Stimulated activated memory B cell treated with anti-CD40 and anti-IgM and Interleukin-4, amounts not matched to agents 10 μg/mL and 1 μg/mL and 100 μg/mL, for 72 hours (primary cell): ENCODE measurements around the gene AUTS2.

ENCODE experiments used
- ATAC-seq: fragments of 150-1000 bp; cut with Tn5 transposase; 2 replicates; pipeline ENCODE4 v1.10.0; 2021
- H3K27ac Mint-ChIP-seq: one replicate; pipeline ENCODE4 v1.8.0; 2022; ENCODE audit warnings: mild to moderate bottlenecking, mixed read lengths
- H3K27me3 Mint-ChIP-seq: one replicate; pipeline ENCODE4 v1.8.0; 2022; ENCODE audit warnings: mixed read lengths
- H3K36me3 Mint-ChIP-seq: one replicate; pipeline ENCODE4 v1.8.0; 2022; ENCODE audit warnings: mixed read lengths
- H3K4me1 Mint-ChIP-seq: one replicate; pipeline ENCODE4 v1.8.0; 2022; ENCODE audit warnings: mixed read lengths
- H3K4me3 Mint-ChIP-seq: one replicate; pipeline ENCODE4 v1.8.0; 2022; ENCODE audit warnings: mild to moderate bottlenecking, moderate library complexity, mixed read lengths
- H3K9me3 Mint-ChIP-seq: one replicate; pipeline ENCODE4 v1.8.0; 2022; ENCODE audit warnings: mixed read lengths

AUTS2 gene

GRCh38 chr7:70505468-70505867 is 907.2 kb downstream of the AUTS2 start:
- Mint-ChIP-seq H3K4me3 (no peak overlapping the region), H3K4me1 (no peaks in the 10 kb centered on the region), H3K27ac (no peak overlapping the region), H3K36me3 (peaks cover 13% of the 10 kb centered on the region), H3K27me3 (no peaks in the 10 kb centered on the region), H3K9me3 (no peaks in the 10 kb centered on the region)
- ATAC-seq: no peak

DNA sequence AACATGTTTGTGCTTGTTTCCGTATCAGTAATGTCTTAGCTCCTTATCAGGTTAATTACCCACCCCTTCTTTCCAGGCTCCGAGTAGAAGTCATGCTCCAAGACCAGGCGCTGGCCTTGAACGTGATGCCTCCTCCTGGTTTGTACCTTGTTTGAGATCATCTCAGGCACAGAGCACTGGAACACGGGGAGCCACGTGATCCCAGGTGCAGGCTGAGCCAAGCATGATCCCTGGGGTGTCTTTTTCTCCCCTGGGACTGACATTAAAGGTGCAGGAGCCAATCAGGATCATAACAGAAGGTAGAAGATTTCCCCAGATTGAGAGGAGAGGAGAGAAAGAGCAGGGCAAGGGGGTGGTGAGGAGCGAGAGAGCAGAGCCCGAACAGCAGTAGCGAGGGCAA is 907.6 kb downstream of the AUTS2 start:
- Mint-ChIP-seq H3K36me3 (peaks cover 13% of the 10 kb centered on the region), H3K27me3 (no peaks in the 10 kb centered on the region), H3K27ac (no peak overlapping the region), H3K9me3 (no peaks in the 10 kb centered on the region), H3K4me1 (no peaks in the 10 kb centered on the region), H3K4me3 (no peak overlapping the region)
- ATAC-seq: no peak

DNA sequence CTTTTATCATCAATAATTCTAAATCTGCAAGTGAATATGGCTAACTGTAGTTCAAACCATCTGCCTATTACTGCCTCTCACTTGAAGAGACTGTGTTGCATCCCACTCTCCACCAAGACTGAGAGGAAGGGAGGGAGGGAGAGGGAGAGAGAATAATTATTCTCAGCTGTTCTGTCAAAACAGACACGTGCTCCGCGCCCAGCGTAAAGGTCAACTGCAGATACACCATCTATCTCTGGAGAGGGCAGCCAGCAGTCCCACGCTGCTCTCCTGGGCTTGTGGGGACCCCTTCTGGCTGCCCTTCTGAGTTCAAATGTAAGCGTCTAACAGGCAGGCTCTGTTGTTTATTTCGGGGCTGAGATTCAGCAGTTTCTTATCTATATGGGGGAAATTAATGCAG is 908.2 kb downstream of the AUTS2 start:
- Mint-ChIP-seq H3K27ac (no peak overlapping the region), H3K4me1 (no peaks in the 10 kb centered on the region), H3K36me3 (peaks cover 13% of the 10 kb centered on the region), H3K9me3 (no peaks in the 10 kb centered on the region), H3K4me3 (no peak overlapping the region), H3K27me3 (no peaks in the 10 kb centered on the region)
- ATAC-seq: no peak

GRCh38 chr7:70512144-70512543 is 913.9 kb downstream of the AUTS2 start:
- Mint-ChIP-seq H3K27ac (no peak overlapping the region), H3K9me3 (no peaks in the 10 kb centered on the region), H3K4me3 (no peak overlapping the region), H3K4me1 (no peaks in the 10 kb centered on the region), H3K27me3 (no peaks in the 10 kb centered on the region), H3K36me3 (no peaks in the 10 kb centered on the region)
- ATAC-seq: no peak

DNA sequence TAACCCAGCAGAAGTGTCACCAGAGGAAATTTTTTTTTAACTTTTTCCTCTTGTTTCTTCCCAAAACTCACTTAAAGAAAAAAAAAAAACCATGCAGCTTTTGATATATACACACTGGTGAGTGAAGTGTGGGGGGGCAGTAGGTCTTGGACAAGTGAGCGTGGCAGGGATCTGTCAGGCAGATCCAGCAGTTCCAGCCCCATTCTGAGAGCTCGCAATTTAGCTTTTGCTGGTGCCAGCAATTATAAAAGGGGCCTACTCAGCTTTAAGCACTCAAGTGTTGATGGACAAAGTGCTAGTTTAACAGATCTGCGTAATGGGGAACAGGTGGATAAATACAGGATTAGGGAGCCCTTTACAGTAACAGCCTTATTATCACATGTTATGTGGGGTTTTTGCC is 914.5 kb downstream of the AUTS2 start:
- Mint-ChIP-seq H3K4me1 (no peaks in the 10 kb centered on the region), H3K4me3 (no peak overlapping the region), H3K9me3 (no peaks in the 10 kb centered on the region), H3K27ac (no peak overlapping the region), H3K36me3 (no peaks in the 10 kb centered on the region), H3K27me3 (no peaks in the 10 kb centered on the region)
- ATAC-seq: no peak

DNA sequence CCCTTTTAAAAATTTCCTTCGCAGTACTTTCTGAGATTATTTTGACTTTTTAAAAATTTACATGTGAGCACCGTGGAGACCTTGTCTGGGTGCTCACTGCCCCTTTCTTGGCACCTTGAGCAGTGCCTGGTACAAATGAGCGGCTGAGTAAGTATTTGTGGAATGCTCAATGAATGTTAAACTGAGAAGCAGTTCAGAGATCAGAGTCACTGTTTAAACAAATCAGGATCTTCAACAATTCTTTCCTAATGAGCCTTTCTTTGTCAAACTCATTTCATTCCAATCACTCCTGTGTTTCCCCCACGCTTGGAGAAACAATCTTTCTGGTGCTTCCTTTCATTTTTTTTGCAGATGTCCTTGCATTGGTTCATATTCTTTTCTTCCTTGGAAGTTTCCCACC is 922.3 kb downstream of the AUTS2 start:
- no peak for ATAC-seq
- H3K9me3 Mint-ChIP-seq: no peaks in the 10 kb centered on the region
- H3K4me3 Mint-ChIP-seq: no peak overlapping the region
- H3K4me1 Mint-ChIP-seq: no peaks in the 10 kb centered on the region
- H3K27me3 Mint-ChIP-seq: no peaks in the 10 kb centered on the region
- peaks cover 13% of the 10 kb centered on the region for H3K36me3 Mint-ChIP-seq
- no peak overlapping the region for H3K27ac Mint-ChIP-seq

GRCh38 chr7:70523249-70523988 is 925.1 kb downstream of the AUTS2 start:
- ATAC-seq: no peak
- no peak overlapping the region for H3K27ac Mint-ChIP-seq

GRCh38 chr7:70523989-70524351 is 925.7 kb downstream of the AUTS2 start:
- Mint-ChIP-seq H3K4me3 (no peak overlapping the region), H3K4me1 (no peaks in the 10 kb centered on the region), H3K27me3 (no peaks in the 10 kb centered on the region), H3K36me3 (peaks cover 33% of the 10 kb centered on the region), H3K9me3 (no peaks in the 10 kb centered on the region), H3K27ac (no peak overlapping the region)
- ATAC-seq: no peak

More at GRCh38 chr7:70523249-70523988, 925.1 kb downstream of the AUTS2 start:
- Mint-ChIP-seq H3K36me3 (peaks cover 29% of the 10 kb centered on the region), H3K9me3 (no peaks in the 10 kb centered on the region), H3K27me3 (no peaks in the 10 kb centered on the region), H3K4me3 (no peak overlapping the region), H3K4me1 (no peaks in the 10 kb centered on the region)

DNA sequence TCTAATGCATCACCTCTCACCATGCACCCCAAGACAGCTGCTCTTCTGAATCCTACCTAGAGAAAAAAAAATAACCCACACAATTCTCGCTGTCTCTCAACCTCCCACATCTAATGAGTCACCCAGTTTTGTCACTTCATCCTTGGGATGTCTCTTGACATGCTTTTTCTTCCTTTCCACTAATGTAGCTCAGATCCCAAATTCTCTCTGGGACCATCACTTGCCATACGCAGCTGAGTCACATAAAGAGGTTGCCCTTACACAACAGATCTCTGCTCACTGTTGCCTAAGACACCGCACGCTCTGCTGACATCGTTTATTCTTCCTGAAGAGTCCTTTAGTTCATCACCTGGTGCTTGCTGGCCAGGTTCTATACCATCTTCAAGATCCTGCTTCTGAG is 927.7 kb downstream of the AUTS2 start:
- Mint-ChIP-seq H3K27me3 (no peaks in the 10 kb centered on the region), H3K4me1 (no peaks in the 10 kb centered on the region), H3K36me3 (peaks cover 34% of the 10 kb centered on the region)

DNA sequence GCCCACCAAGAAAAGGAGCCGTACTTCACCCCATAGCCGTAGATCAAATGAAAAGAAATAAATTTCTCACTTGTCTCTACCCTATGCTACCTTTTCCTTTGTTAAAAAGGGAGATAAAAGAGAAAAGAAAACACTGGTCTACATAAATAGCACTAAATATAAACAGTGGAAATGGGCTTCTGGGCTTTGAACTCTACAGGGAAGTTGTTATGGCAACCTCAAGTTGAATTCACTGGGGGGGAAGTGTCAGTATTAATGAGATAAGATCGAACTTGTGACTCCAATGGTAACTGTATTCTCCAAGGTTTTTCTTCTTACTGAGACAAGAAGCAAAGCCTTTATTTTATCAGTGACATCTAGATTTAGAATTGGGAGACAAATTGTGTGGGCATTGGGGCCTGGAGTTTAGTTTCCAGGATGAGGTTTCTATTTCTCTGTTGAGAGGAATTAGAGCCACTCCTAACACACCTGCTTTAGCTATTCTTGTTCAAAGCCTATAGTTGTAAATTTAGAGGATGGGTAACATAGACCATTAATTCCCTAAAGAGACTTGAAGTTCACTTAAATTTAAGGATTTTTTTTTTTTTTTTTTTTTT is 929.3 kb downstream of the AUTS2 start:
- no peaks in the 10 kb centered on the region for H3K27me3 Mint-ChIP-seq
- peaks cover 38% of the 10 kb centered on the region for H3K36me3 Mint-ChIP-seq

More for the DNA sequence above, 927.7 kb downstream of the AUTS2 start:
- Mint-ChIP-seq H3K27ac (no peak overlapping the region), H3K9me3 (peaks cover 2% of the 10 kb centered on the region), H3K4me3 (no peak overlapping the region)
- no peak for ATAC-seq

DNA sequence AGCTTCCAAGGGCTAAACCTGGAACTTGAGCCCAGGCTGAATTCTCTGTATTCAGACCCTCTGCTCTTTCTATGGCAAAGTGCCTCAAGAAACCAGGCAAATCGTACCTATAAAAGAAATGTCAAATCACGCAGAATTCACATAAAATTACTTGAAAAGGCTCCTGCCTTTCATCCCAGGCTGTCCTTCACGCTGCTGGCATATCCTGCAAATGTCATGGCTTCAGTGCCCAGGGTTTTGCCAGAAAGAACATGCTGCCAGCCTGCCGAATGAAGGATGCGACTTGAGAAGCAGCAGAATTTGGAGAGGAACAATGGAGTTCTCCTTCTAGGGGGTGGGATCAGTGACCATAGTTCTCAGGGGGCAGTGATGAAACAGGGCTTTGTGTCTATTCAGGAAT is 931.2 kb downstream of the AUTS2 start:
- Mint-ChIP-seq H3K4me1 (no peaks in the 10 kb centered on the region), H3K27ac (no peak overlapping the region), H3K36me3 (peaks cover 38% of the 10 kb centered on the region), H3K9me3 (peaks cover 2% of the 10 kb centered on the region), H3K4me3 (no peak overlapping the region), H3K27me3 (no peaks in the 10 kb centered on the region)
- ATAC-seq: no peak

More for the DNA sequence above, 929.3 kb downstream of the AUTS2 start:
- Mint-ChIP-seq H3K27ac (no peak overlapping the region), H3K4me1 (no peaks in the 10 kb centered on the region), H3K9me3 (peaks cover 2% of the 10 kb centered on the region), H3K4me3 (no peak overlapping the region)
- ATAC-seq: no peak

DNA sequence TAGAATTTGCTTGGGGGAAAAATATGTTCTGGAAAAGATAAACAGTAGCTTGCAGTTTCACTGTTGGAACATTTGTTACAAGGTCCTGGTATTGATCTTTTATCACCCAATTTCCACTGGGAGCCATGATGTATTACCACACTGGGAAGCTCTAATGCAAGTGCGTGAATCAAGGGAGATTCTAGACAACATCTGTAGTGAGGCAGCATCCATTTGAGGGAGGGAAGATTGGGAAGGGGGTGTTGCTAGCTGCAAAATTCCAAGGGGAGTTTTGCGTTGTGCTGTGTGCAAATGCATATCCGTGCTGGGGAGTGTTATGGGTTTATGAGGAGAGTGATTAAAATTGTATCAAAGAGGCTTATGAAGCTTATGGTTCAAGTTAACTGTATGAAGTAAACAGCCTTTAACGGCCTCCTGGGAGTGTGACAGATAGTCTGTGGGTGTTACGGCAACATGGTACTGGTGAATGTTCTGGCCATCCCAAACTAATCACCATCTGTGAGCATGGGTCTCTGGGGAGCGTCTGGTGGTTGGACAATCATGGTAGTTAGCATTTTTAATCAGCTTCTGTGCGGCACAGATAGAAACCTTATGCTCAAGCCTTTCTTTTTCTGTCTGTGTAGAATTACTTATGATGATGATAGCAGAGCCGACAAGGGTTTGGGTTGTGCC is 931.8 kb downstream of the AUTS2 start:
- peaks cover 37% of the 10 kb centered on the region for H3K36me3 Mint-ChIP-seq
- ATAC-seq: no peak
- H3K27me3 Mint-ChIP-seq: no peaks in the 10 kb centered on the region
- no peak overlapping the region for H3K4me3 Mint-ChIP-seq
- peaks cover 2% of the 10 kb centered on the region for H3K9me3 Mint-ChIP-seq
- H3K27ac Mint-ChIP-seq: no peak overlapping the region
- H3K4me1 Mint-ChIP-seq: no peaks in the 10 kb centered on the region

DNA sequence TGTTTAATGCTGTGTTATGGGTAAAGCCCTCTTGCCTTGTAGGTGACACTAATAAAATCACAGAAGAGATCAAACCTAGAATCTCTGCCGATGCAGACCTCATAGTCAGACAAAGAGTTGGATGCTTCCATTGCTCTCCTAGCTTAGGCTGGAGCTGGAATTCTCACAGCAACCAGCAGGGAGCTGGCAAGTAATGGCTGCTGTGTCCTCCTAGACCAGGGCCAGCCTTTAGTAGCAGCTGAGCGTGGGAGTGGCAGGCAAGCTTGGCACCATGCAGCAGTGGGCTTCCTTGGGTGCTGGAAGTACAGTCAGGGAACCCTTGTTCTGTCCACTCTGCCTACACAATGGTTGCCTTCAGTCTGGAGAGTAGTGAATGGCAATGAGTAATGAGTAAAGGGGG is 935.3 kb downstream of the AUTS2 start:
- no peak for ATAC-seq
- Mint-ChIP-seq H3K4me3 (no peak overlapping the region), H3K27me3 (no peaks in the 10 kb centered on the region), H3K9me3 (peaks cover 2% of the 10 kb centered on the region), H3K36me3 (peaks cover 14% of the 10 kb centered on the region), H3K27ac (no peak overlapping the region), H3K4me1 (no peaks in the 10 kb centered on the region)

DNA sequence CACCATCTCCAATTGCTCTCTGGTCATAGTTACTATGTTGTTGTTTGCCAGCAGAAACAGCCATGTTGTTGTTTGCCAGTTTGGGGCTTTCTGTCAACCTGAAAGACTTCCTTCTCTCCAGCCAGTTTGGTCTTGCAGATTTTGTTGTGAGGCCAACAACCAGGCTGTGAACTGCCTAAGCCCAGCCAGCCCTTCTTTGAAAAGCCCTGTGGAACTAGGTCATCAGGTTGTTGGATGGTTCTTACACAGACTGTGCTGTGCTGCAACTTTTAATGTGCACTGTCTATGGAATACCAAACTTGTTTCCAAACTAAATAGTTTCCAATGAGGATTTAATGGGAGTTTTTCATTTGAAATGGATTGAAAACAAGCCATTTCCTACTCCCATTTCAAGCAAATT is 940.9 kb downstream of the AUTS2 start:
- Mint-ChIP-seq H3K27ac (no peak overlapping the region), H3K36me3 (peaks cover 4% of the 10 kb centered on the region), H3K4me3 (no peak overlapping the region), H3K9me3 (no peaks in the 10 kb centered on the region), H3K27me3 (no peaks in the 10 kb centered on the region), H3K4me1 (peaks cover 2% of the 10 kb centered on the region)
- no peak for ATAC-seq

DNA sequence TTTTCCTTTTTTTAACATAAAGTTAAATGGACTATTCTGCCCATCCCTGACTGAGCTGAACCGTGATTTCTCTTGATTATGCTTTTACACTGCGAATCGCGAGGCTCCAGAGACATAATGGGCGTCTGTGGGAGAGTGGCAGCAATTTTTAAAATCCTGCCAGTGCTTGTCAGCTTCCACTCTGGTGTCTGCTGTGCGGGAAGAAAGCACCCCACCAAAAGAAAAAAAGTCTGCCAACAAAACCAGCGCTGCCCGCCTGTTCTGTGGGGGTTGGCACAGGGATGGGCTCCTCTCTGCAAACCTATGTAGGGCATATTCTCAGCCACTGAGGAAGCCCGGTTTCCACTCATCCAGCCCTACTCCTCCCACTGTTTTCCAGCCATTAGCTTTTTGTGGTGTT is 941.3 kb downstream of the AUTS2 start:
- ATAC-seq: no peak

DNA sequence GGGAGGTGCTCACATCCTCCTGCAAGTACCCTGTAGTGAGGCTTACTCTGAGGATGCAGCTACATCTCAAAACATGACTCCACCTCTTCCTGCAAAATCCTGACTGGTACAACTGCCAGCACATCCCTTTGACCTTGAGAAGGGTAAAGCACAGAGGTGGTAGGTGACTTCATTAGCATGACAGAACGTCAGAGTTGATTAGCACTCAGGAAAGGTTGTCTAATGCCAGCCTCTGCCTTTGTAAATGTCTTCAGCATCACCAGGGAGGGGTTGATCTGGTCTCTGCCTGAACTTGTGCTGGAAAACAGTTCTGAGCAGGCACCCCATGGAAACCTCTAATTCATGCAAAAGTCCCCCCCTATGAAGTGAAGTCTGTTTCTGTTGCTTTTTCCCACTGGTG is 942.4 kb downstream of the AUTS2 start:
- no peaks in the 10 kb centered on the region for H3K9me3 Mint-ChIP-seq
- peaks cover 16% of the 10 kb centered on the region for H3K4me1 Mint-ChIP-seq
- ATAC-seq: no peak
- no peak overlapping the region for H3K4me3 Mint-ChIP-seq
- H3K27ac Mint-ChIP-seq: no peak overlapping the region
- no peaks in the 10 kb centered on the region for H3K27me3 Mint-ChIP-seq
- H3K36me3 Mint-ChIP-seq: peaks cover 4% of the 10 kb centered on the region

More for the DNA sequence above, 941.3 kb downstream of the AUTS2 start:
- Mint-ChIP-seq H3K27me3 (no peaks in the 10 kb centered on the region), H3K27ac (no peak overlapping the region), H3K36me3 (peaks cover 4% of the 10 kb centered on the region), H3K9me3 (no peaks in the 10 kb centered on the region), H3K4me3 (no peak overlapping the region), H3K4me1 (peaks cover 6% of the 10 kb centered on the region)
